SU-DHL-6 (cell line): ENCODE results near the gene CNFN.

Experiments
- H2AFZ ChIP-seq: fragments of 200-600 bp; sonication (generic); 2 replicates; pipeline ENCODE4 v1.6.1; 2014; ENCODE audit warnings: low read depth, mild to moderate bottlenecking, moderate library complexity, mixed read lengths, antibody characterized with exemption, low read length; ENCODE audit not compliant: severe bottlenecking
- H3F3A ChIP-seq: fragments of 200-600 bp; shearing (Covaris generic); 2 replicates; pipeline ENCODE4 v1.6.0; 2016; ENCODE audit warnings: antibody characterized with exemption, mild to moderate bottlenecking; ENCODE audit not compliant: insufficient read depth
- H3K27ac ChIP-seq: fragments of 200-600 bp; sonication (generic); 2 replicates; pipeline ENCODE4 v1.5.1; 2016; ENCODE audit warnings: low read depth, mild to moderate bottlenecking, low read length, moderate library complexity, mixed read lengths
- H3K27me3 ChIP-seq: fragments of 200-600 bp; sonication (generic), shearing (Covaris generic); 2 replicates; pipeline ENCODE4 v1.6.0; 2014; ENCODE audit warnings: mild to moderate bottlenecking, low read length
- H3K36me3 ChIP-seq: fragments of 200-600 bp; sonication (generic); 2 replicates; pipeline ENCODE4 v1.6.1; 2014; ENCODE audit warnings: mild to moderate bottlenecking, low read length, mixed read lengths
- H3K4me2 ChIP-seq: fragments of 300-600, 200-600 bp; shearing (Covaris generic), sonication (generic); 2 replicates; pipeline ENCODE4 v1.6.0; 2014; ENCODE audit warnings: low read length, low read depth, mild to moderate bottlenecking; ENCODE audit not compliant: poor library complexity, severe bottlenecking
- H3K4me3 ChIP-seq: fragments of 200-600 bp; sonication (generic); 2 replicates; pipeline ENCODE4 v1.5.1; 2014; ENCODE audit warnings: antibody characterized with exemption, low read length, mild to moderate bottlenecking, mixed read lengths; ENCODE audit not compliant: insufficient read depth, poor library complexity, severe bottlenecking
- H3K79me2 ChIP-seq: fragments of 200-600 bp; sonication (generic); 2 replicates; pipeline ENCODE4 v1.6.1; 2014; ENCODE audit warnings: mild to moderate bottlenecking, low read length, moderate library complexity; ENCODE audit not compliant: insufficient read depth
- H3K9ac ChIP-seq: fragments of 200-600 bp; sonication (generic); 2 replicates; pipeline ENCODE4 v1.7.0; 2014; ENCODE audit warnings: mild to moderate bottlenecking, low read length
- H3K9me2 ChIP-seq: fragments of 200-600 bp; sonication (generic); replicated peaks from 2 replicates; pipeline ENCODE4 v1.6.1; 2014; ENCODE audit warnings: low read length; ENCODE audit not compliant: insufficient read depth
- H3K9me3 ChIP-seq: fragments of 200-600 bp; sonication (generic); 2 replicates; pipeline ENCODE4 v1.6.1; 2014; ENCODE audit warnings: low read length, mixed read lengths; ENCODE audit not compliant: insufficient read depth
- H4K20me1 ChIP-seq: fragments of 200-600 bp; sonication (generic); 2 replicates; pipeline ENCODE4 v1.6.1; 2014; ENCODE audit warnings: low read depth, mild to moderate bottlenecking, antibody characterized with exemption, low read length, moderate library complexity, mixed read lengths
- CTCF ChIP-seq: fragments of 200-600 bp; sonication (generic); IDR thresholded peaks from one replicate; pipeline ENCODE4 v1.5.1; 2017; ENCODE audit warnings: antibody characterized with exemption, mild to moderate bottlenecking, low read length, moderate library complexity; ENCODE audit not compliant: insufficient read depth, poor library complexity, severe bottlenecking
- EZH2phosphoT487 ChIP-seq: fragments of 200-600 bp; sonication (generic), shearing (Covaris generic); conservative IDR thresholded peaks from 2 replicates; pipeline ENCODE4 v1.6.1; 2018; ENCODE audit warnings: mild to moderate bottlenecking, antibody characterized with exemption, low read length, moderate library complexity, mixed read lengths

CNFN gene

GRCh38 chr19:42389899-42390298 is at the start of gene CNFN:
Gene CNFN (minus strand): TSS chr19:42390297. CDS start chr19:42389037, 1,260 bp downstream.
- Histone ChIP-seq H3K4me2 (no peak within 1 kb of the TSS), H3K27me3 (no peaks in the 10 kb centered on the region)

GRCh38 chr19:42436006-42436405 is 45.9 kb upstream of the CNFN start:
- no peaks in the 10 kb centered on the region for H3F3A ChIP-seq
- H3K4me2 ChIP-seq: no peak overlapping the region
- no peak overlapping the region for H3K4me3 ChIP-seq
- H3K79me2 ChIP-seq: no peaks in the 10 kb centered on the region
- H3K9me3 ChIP-seq: no peaks in the 10 kb centered on the region
- H2AFZ ChIP-seq: no peak overlapping the region
- no peaks in the 10 kb centered on the region for H4K20me1 ChIP-seq
- H3K27ac ChIP-seq: no peak overlapping the region
- no peaks in the 10 kb centered on the region for H3K9me2 ChIP-seq
- H3K9ac ChIP-seq: no peak overlapping the region
- H3K36me3 ChIP-seq: no peaks in the 10 kb centered on the region
- no peaks in the 10 kb centered on the region for H3K27me3 ChIP-seq
- TF ChIP-seq CTCF: no peak
- no peak for TF ChIP-seq EZH2phosphoT487

More at GRCh38 chr19:42389899-42390298, at the start of gene CNFN:
- no peaks in the 10 kb centered on the region for H3K9me3 ChIP-seq
- H3K36me3 ChIP-seq: no peaks in the 10 kb centered on the region
- no peak within 1 kb of the TSS for H3K9ac ChIP-seq
- no peaks in the 10 kb centered on the region for H4K20me1 ChIP-seq
- TF ChIP-seq EZH2phosphoT487 (no peak), CTCF (no peak)
- no peak within 1 kb of the TSS for H3K27ac ChIP-seq
- H3K9me2 ChIP-seq: no peaks in the 10 kb centered on the region
- H3F3A ChIP-seq: no peaks in the 10 kb centered on the region
- no peak within 1 kb of the TSS for H3K4me3 ChIP-seq
- H2AFZ ChIP-seq: no peak within 1 kb of the TSS
- no peaks in the 10 kb centered on the region for H3K79me2 ChIP-seq

- Histone ChIP-seq H3K27me3 (no peaks in the 10 kb centered on the region), H3K79me2 (no peaks in the 10 kb centered on the region), H3K27ac (no peak overlapping the region), H3K9ac (no peak overlapping the region), H2AFZ (no peak overlapping the region), H3K36me3 (no peaks in the 10 kb centered on the region), H3K4me2 (no peak overlapping the region), H3K9me3 (no peaks in the 10 kb centered on the region), H3K9me2 (no peaks in the 10 kb centered on the region), H4K20me1 (no peaks in the 10 kb centered on the region), H3F3A (no peaks in the 10 kb centered on the region), H3K4me3 (no peak overlapping the region)
- TF ChIP-seq EZH2phosphoT487: no peak
- TF ChIP-seq CTCF: no peak
Measured at GRCh38 chr19:42435316-42435715, 45.2 kb upstream of the CNFN start.
